Right kidney (tissue), 9 donors: ENCODE measurements around the gene DSP.
A peak's percentile ranks its signal among the peaks of the same experiment; 100 is the strongest.

Experiments
- DNase-seq: peaks from one replicate; pipeline ENCODE4 v3.0.0-alpha.2; 2016
- long read RNA-seq, 8 donors: transcript quantifications; one replicate each; lab custom pipeline, GENCODE V29; 2026

Gene DSP
- long read RNA-seq, donor 1, full-length matches to known transcripts: 1 of 29 reads
- long read RNA-seq, donor 1, partial matches to known transcripts: 28 of 29 reads
- long read RNA-seq, donor 1, other reads (novel, unspliced or antisense): 0 of 29 reads
- long read RNA-seq, donor 2, partial matches to known transcripts: 0 of 1 reads
- long read RNA-seq, donor 2, other reads (novel, unspliced or antisense): 0 of 1 reads
- long read RNA-seq, donor 3, partial matches to known transcripts: 11 of 11 reads
- long read RNA-seq, donor 3, other reads (novel, unspliced or antisense): 0 of 11 reads
- long read RNA-seq, donor 4, partial matches to known transcripts: 53 of 53 reads
- long read RNA-seq, donor 4, other reads (novel, unspliced or antisense): 0 of 53 reads
- long read RNA-seq, donor 5, full-length matches to known transcripts: 3 of 24 reads
- long read RNA-seq, donor 5, partial matches to known transcripts: 21 of 24 reads
- long read RNA-seq, donor 5, other reads (novel, unspliced or antisense): 0 of 24 reads
- long read RNA-seq, donor 6, partial matches to known transcripts: 34 of 36 reads
- long read RNA-seq, donor 6, other reads (novel, unspliced or antisense): 0 of 36 reads
- long read RNA-seq, donor 7, partial matches to known transcripts: 141 of 148 reads
- long read RNA-seq, donor 7, other reads (novel, unspliced or antisense): 5 of 148 reads
- long read RNA-seq, donor 8, full-length matches to known transcripts: 1 of 12 reads
- long read RNA-seq, donor 8, partial matches to known transcripts: 11 of 12 reads
- long read RNA-seq, donor 8, other reads (novel, unspliced or antisense): 0 of 12 reads

- peak; percentile 89 for DNase-seq
Observed at GRCh38 chr6:7541175-7542064, at the start of gene DSP. DSP (plus strand) TSS chr6:7541671; CDS start chr6:7541916, 245 bp downstream.

- no peak for DNase-seq
Observed at GRCh38 chr6:7493866-7494265, 47.6 kb upstream of the DSP start.

- DNase-seq: no peak
Observed at GRCh38 chr6:7494638-7495037, 46.8 kb upstream of the DSP start.

- no peak for DNase-seq
Observed at GRCh38 chr6:7496266-7496875, 45.1 kb upstream of the DSP start.

GRCh38 chr6:7500752-7501282, 40.7 kb upstream of the DSP start:
- DNase-seq: no peak

GRCh38 chr6:7502743-7503142, 38.7 kb upstream of the DSP start:
- no peak for DNase-seq

- no peak for DNase-seq
Observed at GRCh38 chr6:7504041-7504440, 37.4 kb upstream of the DSP start.

- peak; percentile 27 for DNase-seq
Observed at GRCh38 chr6:7505189-7505699, 36.2 kb upstream of the DSP start.

GRCh38 chr6:7507600-7507999, 33.9 kb upstream of the DSP start:
- DNase-seq: no peak

- DNase-seq: no peak
Observed at GRCh38 chr6:7512320-7512719, 29.2 kb upstream of the DSP start.

GRCh38 chr6:7513529-7513928, 27.9 kb upstream of the DSP start:
- no peak for DNase-seq

GRCh38 chr6:7515363-7515762, 26.1 kb upstream of the DSP start:
- DNase-seq: no peak

GRCh38 chr6:7518877-7519276, 22.6 kb upstream of the DSP start:
- no peak for DNase-seq

GRCh38 chr6:7522873-7523272, 18.6 kb upstream of the DSP start:
- DNase-seq: no peak

GRCh38 chr6:7523922-7524321, 17.5 kb upstream of the DSP start:
- no peak for DNase-seq

- DNase-seq: no peak
Observed at GRCh38 chr6:7526755-7527154, 14.7 kb upstream of the DSP start.

GRCh38 chr6:7528565-7528964, 12.9 kb upstream of the DSP start:
- DNase-seq: no peak

GRCh38 chr6:7529141-7529540, 12.3 kb upstream of the DSP start:
- no peak for DNase-seq

- DNase-seq: no peak
Observed at GRCh38 chr6:7532232-7532631, 9.2 kb upstream of the DSP start.

- no peak for DNase-seq
Observed at GRCh38 chr6:7532821-7533220, 8.7 kb upstream of the DSP start.

- no peak for DNase-seq
Observed at GRCh38 chr6:7534192-7534591, 7.3 kb upstream of the DSP start.

- DNase-seq: no peak
Observed at GRCh38 chr6:7535498-7535897, 6.0 kb upstream of the DSP start.
